Measurements from ENCODE around the gene SUPT3H.

DNA sequence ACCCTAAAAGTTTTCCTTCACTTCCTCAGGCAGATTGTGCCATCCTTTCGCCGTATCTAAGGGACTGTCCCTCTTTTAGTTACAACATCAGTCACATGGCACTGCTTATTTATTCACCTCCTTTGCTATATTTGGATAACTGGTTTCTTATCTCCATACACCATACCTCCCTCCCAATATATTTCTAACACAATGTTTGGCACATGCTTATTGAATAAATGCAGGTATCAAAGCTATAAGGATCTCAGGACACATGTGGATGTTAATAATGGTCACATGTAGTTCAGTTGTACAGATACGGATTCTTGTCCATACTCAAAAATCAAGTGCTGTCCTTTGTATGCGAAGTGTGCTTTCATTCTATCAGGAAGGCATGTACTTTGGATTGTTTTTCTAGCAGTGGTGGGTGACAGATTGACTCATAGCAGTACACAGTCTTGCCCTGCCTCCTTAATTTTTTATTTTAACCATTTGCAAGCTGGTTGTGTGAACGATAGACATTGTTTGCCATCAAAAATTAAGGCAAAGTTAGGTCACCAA is 456.7 kb downstream of the SUPT3H start:
- no peak for TF ChIP-seq EZH2 (IDR thresholded peaks at IDR 0.05; ENCODE audit: low read length)
- TF ChIP-seq, protein P1, sequence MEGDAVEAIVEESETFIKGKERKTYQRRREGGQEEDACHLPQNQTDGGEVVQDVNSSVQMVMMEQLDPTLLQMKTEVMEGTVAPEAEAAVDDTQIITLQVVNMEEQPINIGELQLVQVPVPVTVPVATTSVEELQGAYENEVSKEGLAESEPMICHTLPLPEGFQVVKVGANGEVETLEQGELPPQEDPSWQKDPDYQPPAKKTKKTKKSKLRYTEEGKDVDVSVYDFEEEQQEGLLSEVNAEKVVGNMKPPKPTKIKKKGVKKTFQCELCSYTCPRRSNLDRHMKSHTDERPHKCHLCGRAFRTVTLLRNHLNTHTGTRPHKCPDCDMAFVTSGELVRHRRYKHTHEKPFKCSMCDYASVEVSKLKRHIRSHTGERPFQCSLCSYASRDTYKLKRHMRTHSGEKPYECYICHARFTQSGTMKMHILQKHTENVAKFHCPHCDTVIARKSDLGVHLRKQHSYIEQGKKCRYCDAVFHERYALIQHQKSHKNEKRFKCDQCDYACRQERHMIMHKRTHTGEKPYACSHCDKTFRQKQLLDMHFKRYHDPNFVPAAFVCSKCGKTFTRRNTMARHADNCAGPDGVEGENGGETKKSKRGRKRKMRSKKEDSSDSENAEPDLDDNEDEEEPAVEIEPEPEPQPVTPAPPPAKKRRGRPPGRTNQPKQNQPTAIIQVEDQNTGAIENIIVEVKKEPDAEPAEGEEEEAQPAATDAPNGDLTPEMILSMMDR (optimal IDR thresholded peaks at IDR 0.05 in 1 of 3, IDR thresholded peaks at IDR 0.05 in 1 of 3, conservative IDR thresholded peaks at IDR 0.05 in 1 of 3; ENCODE audit: extremely low read depth in 1 of 3, insufficient read depth in 2 of 3, low read length in 3 of 3), result no peak
